Common myeloid progenitor, CD34-positive (primary cell): ENCODE data around the gene DVL3.

ENCODE experiments used
- CTCF ChIA-PET: fragments of 350-600 bp; sonication (Branson Sonifier 250); formaldehyde crosslinking; loops from one replicate; lab custom pipeline; 2021; ENCODE audit warnings: antibody characterized with exemption; lab: Charles Lee
- POLR2A ChIA-PET: fragments of 350-600 bp; sonication (Branson Sonifier 250); formaldehyde crosslinking; loops from one replicate; lab custom pipeline; 2021; ENCODE audit warnings: antibody characterized with exemption; lab: Charles Lee
- DNase-seq, 3 donors: peaks; one replicate each; pipeline versions ENCODE4 v3.0.0 to v3.0.0-alpha.2; 2013
- H3K27ac ChIP-seq, 2 experiments: 1 replicate in 1 of 2; 2 replicates in 1 of 2; pipeline ENCODE4 v1.7.0; 2013; ENCODE audit warnings: inconsistent platforms in 2 of 2, low read length in 2 of 2, mild to moderate bottlenecking in 2 of 2, low read depth in 1 of 2, moderate library complexity in 1 of 2; ENCODE audit not compliant: severe bottlenecking in 2 of 2, insufficient read depth in 1 of 2, poor library complexity in 1 of 2
- H3K27me3 ChIP-seq, 5 experiments: replicated peaks in 2 of 5; 1 replicate in 3 of 5; 2 replicates in 2 of 5; pipeline versions ENCODE4 v1.6.1 to v1.7.0; 2013; ENCODE audit warnings: low read length in 4 of 5, mild to moderate bottlenecking in 2 of 5, moderate library complexity in 2 of 5, inconsistent platforms in 1 of 5; ENCODE audit not compliant: insufficient read depth in 5 of 5, control insufficient read depth in 4 of 5
- H3K36me3 ChIP-seq, 4 experiments: 1 replicate in 2 of 4; 2 replicates in 2 of 4; pipeline versions ENCODE4 v1.6.1 to v1.7.0; 2013; ENCODE audit warnings: low read length in 3 of 4, control low read depth in 1 of 4, mild to moderate bottlenecking in 1 of 4; ENCODE audit not compliant: control insufficient read depth in 4 of 4, insufficient read depth in 4 of 4
- H3K4me1 ChIP-seq, 4 experiments: 1 replicate in 3 of 4; 2 replicates in 1 of 4; pipeline versions ENCODE4 v1.6.1 to v1.7.1; 2013; ENCODE audit warnings: low read length in 3 of 4, mild to moderate bottlenecking in 3 of 4, control low read depth in 1 of 4, inconsistent platforms in 1 of 4, moderate library complexity in 1 of 4; ENCODE audit not compliant: control insufficient read depth in 4 of 4, insufficient read depth in 4 of 4; ENCODE audit errors: control extremely low read depth in 1 of 4
- H3K4me3 ChIP-seq, 7 experiments: 1 replicate in 4 of 7; 2 replicates in 3 of 7; pipeline versions ENCODE4 v1.5.1 to v1.7.0; 2013; ENCODE audit warnings: mild to moderate bottlenecking in 7 of 7, low read length in 6 of 7, moderate library complexity in 6 of 7, inconsistent platforms in 2 of 7, low read depth in 2 of 7, control low read depth in 1 of 7; ENCODE audit not compliant: insufficient read depth in 4 of 7, control insufficient read depth in 1 of 7; ENCODE audit errors: extremely low read depth in 1 of 7
- H3K9me3 ChIP-seq, 5 experiments: 1 replicate in 4 of 5; 2 replicates in 1 of 5; pipeline versions ENCODE4 v1.6.1 to v1.7.1; 2013; ENCODE audit warnings: low read length in 4 of 5, mild to moderate bottlenecking in 2 of 5, inconsistent platforms in 1 of 5, low read depth in 1 of 5, moderate library complexity in 1 of 5; ENCODE audit not compliant: control insufficient read depth in 4 of 5, insufficient read depth in 2 of 5; ENCODE audit errors: control extremely low read depth in 1 of 5
- WGBS: methylation state at CpG from one replicate; pipeline ENCODE4 v1.1.5; 2013; ENCODE audit not compliant: insufficient coverage; 5-methylcytosine and 5-hydroxymethylcytosine counted together

Gene DVL3

DNA sequence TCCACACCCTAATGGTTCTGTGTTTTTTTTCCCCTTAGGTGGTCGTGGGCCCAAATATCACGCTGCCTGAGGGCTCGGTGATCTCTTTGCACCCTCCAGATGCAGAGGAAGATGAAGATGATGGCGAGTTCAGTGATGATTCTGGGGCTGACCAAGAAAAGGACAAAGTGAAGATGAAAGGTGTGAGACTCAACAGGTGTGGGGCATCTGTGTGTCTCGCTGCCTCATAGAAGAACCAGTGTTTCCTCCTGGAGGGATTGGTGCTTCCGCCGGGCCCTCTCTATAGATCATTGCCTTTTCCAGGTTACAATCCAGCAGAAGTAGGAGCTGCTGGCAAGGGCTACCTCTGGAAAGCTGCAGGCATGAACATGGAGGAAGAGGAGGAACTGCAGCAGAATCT lies 13.0 kb upstream of the DVL3 start:
- H3K27ac ChIP-seq: no peak overlapping the region
- CTCF ChIA-PET: no interaction called here
- POLR2A ChIA-PET: no interaction called here
- H3K4me3 ChIP-seq: no peak overlapping the region
- no peaks in the 10 kb centered on the region for H3K9me3 ChIP-seq
- H3K4me1 ChIP-seq: peaks cover 0 to under 1% (median 0%) of the 10 kb centered on the region in 4 experiments
- peaks cover 25 to 70% (median 59%) of the 10 kb centered on the region in 4 experiments for H3K36me3 ChIP-seq
- 98% methylated on average over 6 of the region's 7 CpGs for WGBS
- no peaks in the 10 kb centered on the region for H3K27me3 ChIP-seq
- no peak for DNase-seq

DNA sequence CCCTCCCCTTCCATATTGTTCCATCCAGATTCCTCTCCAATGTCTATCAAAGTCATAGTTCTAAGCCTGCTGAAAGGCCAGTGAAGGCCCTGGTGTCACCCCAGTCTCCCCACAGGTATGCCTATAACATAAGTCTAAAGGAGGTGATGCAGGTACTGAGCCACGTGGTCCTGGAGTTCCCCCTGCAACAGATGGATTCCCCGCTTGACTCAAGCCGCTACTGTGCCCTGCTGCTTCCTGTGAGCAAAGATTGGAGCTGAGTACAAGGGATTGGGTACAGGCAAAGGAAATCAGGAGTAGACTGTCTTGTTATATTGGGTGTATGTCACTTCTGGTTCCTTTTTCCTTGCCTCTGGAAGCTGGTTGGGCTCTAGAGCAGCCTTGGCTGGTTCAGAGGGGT lies 11.8 kb upstream of the DVL3 start:
- ChIA-PET POLR2A (no interaction called here), CTCF (interaction anchor here (1.6 to 3.1 kb wide), 3 partner anchors 11 to 104 kb away, joined by 6 to 14 read pairs (median 10); no protein-coding TSS in a partner anchor)
- no peaks in the 10 kb centered on the region for H3K4me1 ChIP-seq
- 100% methylated on average over 2 of the region's 3 CpGs for WGBS
- H3K9me3 ChIP-seq: no peaks in the 10 kb centered on the region
- H3K27me3 ChIP-seq: no peaks in the 10 kb centered on the region
- H3K4me3 ChIP-seq: no peak overlapping the region
- H3K36me3 ChIP-seq: peaks cover 23 to 62% (median 56%) of the 10 kb centered on the region in 4 experiments
- DNase-seq: no peak
- no peak overlapping the region for H3K27ac ChIP-seq

DNA sequence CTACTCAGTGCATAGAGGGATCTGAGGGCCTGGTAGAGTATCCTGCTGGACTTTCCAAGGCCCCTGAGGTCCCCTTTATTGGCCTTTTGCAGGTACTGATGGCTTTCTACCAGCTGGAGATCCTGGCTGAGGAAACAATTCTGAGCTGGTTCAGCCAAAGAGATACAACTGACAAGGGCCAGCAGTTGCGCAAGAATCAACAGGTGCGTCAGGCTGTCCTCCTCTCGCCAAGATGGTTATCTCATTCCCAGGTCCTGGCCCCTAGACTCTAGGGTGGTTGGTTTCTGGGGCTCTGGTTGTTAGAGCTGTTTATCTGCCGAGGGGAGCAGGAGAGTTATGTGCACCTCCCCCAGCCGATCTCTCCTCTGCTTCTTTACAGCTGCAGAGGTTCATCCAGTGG lies 10.7 kb upstream of the DVL3 start:
- no peak for DNase-seq
- Histone ChIP-seq H3K27me3 (no peaks in the 10 kb centered on the region), H3K4me3 (no peak overlapping the region), H3K4me1 (no peaks in the 10 kb centered on the region), H3K36me3 (peaks cover 19 to 62% (median 56%) of the 10 kb centered on the region in 4 experiments), H3K9me3 (no peaks in the 10 kb centered on the region), H3K27ac (no peak overlapping the region)
- WGBS: 89% methylated on average over 5 of the region's 5 CpGs
- POLR2A ChIA-PET: no interaction called here
- CTCF ChIA-PET: interaction anchor here (0.9 to 3.1 kb wide), 13 partner anchors 9 to 248 kb away, joined by 3 to 14 read pairs (median 4); partner anchors contain the start of gene EIF2B5

DNA sequence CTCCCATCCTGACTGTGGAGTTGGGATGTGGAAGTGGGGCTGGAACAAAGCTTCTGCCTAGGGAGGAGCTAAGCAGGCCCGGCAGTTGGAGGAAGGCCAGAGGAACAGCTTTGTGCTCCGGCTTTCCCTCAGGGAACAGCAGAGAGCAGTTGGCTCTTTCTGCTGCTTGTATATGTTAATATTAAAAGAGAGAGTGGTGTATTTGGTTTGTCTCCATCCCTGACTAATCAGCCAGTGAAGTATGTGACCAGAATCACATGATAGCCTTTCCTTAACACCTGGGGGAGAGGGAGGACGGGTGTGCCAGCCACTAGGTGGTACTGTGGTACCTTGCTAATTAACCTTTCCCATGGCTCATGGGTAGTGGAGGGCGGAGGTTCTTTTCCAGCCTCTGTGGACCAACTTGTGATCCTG lies 10.1 kb upstream of the DVL3 start:
- peak; percentile 40 to 57 (median 54) for DNase-seq
- CTCF ChIA-PET: interaction anchor here (0.9 to 3.1 kb wide), 14 partner anchors 10 to 144 kb away, joined by 3 to 14 read pairs (median 4); partner anchors contain the start of gene EIF2B5
- POLR2A ChIA-PET: no interaction called here
- H3K4me3 ChIP-seq: no peak overlapping the region
- peaks cover 17 to 59% (median 54%) of the 10 kb centered on the region in 4 experiments for H3K36me3 ChIP-seq
- WGBS: 90% methylated on average over 3 of the region's 4 CpGs
- no peaks in the 10 kb centered on the region for H3K27me3 ChIP-seq
- H3K4me1 ChIP-seq: no peaks in the 10 kb centered on the region
- no peaks in the 10 kb centered on the region for H3K9me3 ChIP-seq
- H3K27ac ChIP-seq: peak overlapping the region in 1 of 2 experiments; percentile 15

DNA sequence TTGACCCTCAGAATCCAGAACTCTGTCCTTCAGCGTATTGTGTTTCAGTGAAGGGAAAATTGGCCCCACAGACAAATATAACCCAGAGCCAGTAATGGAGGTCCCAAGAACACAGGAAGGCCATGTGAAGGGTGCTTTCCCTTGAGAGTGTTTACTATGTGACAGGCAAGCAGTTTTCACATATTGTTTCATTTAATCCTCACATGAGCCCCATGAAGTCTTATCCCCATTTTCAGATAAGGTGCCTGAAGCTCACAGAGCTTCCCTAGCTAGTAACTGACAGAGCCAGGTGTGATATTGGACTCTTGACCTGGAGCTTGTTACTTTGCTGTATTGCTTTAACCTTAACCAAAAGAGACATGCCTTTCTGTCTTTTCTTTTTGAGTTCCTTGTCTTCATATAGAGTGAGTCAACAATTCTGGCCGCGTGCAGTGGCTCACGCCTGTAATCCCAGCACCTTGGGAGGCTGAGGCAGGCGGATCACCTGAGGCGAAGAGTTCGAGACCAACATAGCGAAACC lies 9.4 kb upstream of the DVL3 start:
- Histone ChIP-seq H3K27ac (peak overlapping the region in 1 of 2 experiments; percentile 15), H3K36me3 (peaks cover 14 to 52% (median 48%) of the 10 kb centered on the region in 4 experiments), H3K9me3 (no peaks in the 10 kb centered on the region), H3K4me3 (no peak overlapping the region), H3K27me3 (no peaks in the 10 kb centered on the region), H3K4me1 (no peaks in the 10 kb centered on the region)
- ChIA-PET CTCF (interaction anchor here (0.9 to 3.1 kb wide), 8 partner anchors 13 to 143 kb away, joined by 3 to 14 read pairs (median 4); no protein-coding TSS in a partner anchor), POLR2A (interaction anchor here (0.9 kb wide), 1 partner anchor 25 kb away, joined by 3 read pairs; no protein-coding TSS in a partner anchor)
- DNase-seq: no peak
- WGBS: 99% methylated on average over 6 of the region's 8 CpGs

DNA sequence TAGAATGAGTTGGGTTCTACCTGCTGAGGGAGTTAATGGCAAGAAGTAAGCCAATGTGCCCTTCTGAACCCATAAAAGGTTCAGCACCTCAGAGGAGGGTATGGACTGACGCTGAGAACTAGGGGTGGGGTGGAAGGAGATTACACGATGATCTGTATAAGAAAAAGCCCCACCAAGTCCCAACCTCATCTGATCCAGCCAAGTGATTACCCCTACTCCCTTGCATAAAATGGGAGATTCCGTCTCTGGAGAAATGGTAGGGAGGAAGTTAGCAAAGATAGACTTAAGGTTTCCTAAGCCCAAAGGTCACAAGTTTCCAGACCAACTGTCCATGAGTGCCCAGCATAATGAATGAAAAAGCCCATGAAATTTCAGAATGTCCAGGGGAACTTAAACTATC lies 7.1 kb upstream of the DVL3 start:
- H3K4me3 ChIP-seq: no peak overlapping the region
- WGBS: 100% methylated on average over 1 of the region's 3 CpGs
- H3K9me3 ChIP-seq: no peaks in the 10 kb centered on the region
- CTCF ChIA-PET: no interaction called here
- peaks cover 9 to 30% (median 27%) of the 10 kb centered on the region in 4 experiments for H3K36me3 ChIP-seq
- no peak for DNase-seq
- POLR2A ChIA-PET: interaction anchor here (0.6 kb wide), 1 partner anchor 651 kb away, joined by 3 read pairs; no protein-coding TSS in a partner anchor
- no peaks in the 10 kb centered on the region for H3K27me3 ChIP-seq
- no peaks in the 10 kb centered on the region for H3K4me1 ChIP-seq
- H3K27ac ChIP-seq: no peak overlapping the region

DNA sequence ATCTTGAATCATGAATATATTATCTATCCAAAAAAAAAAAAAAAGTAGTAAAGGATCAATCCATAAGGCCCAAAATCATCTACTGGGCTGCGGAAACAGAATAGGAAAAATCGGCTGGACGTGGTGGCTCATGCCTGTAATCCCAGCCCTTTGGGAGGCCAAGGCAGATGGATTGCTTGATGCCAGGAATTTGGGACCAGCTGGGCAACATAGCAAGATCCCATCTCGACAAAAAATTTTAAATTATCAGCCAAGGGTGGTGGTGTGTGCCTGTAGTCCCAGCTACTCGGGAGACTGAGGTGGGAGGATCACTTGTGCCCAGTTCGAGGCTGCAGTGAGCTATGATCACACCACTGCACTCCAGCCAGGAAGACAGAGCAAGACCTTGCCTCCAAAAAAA lies 6.1 kb upstream of the DVL3 start:
- POLR2A ChIA-PET: no interaction called here
- Histone ChIP-seq H3K27me3 (no peaks in the 10 kb centered on the region), H3K4me3 (no peak overlapping the region), H3K4me1 (no peaks in the 10 kb centered on the region), H3K9me3 (no peaks in the 10 kb centered on the region), H3K27ac (no peak overlapping the region), H3K36me3 (peaks cover 5 to 19% (median 17%) of the 10 kb centered on the region in 4 experiments)
- DNase-seq: no peak
- WGBS: 97% methylated on average over 5 of the region's 6 CpGs
- CTCF ChIA-PET: interaction anchor here (1.6 kb wide), 1 partner anchor 24 kb away, joined by 3 read pairs; no protein-coding TSS in a partner anchor
